ENCODE results near the gene ARHGEF1.

The ARHGEF1 gene

GRCh38 chr19:41859618-41860418 lies 23.2 kb upstream of the ARHGEF1 start, which contains the start of gene RPS19 (continued):
- TF ChIP-seq, protein P1, sequence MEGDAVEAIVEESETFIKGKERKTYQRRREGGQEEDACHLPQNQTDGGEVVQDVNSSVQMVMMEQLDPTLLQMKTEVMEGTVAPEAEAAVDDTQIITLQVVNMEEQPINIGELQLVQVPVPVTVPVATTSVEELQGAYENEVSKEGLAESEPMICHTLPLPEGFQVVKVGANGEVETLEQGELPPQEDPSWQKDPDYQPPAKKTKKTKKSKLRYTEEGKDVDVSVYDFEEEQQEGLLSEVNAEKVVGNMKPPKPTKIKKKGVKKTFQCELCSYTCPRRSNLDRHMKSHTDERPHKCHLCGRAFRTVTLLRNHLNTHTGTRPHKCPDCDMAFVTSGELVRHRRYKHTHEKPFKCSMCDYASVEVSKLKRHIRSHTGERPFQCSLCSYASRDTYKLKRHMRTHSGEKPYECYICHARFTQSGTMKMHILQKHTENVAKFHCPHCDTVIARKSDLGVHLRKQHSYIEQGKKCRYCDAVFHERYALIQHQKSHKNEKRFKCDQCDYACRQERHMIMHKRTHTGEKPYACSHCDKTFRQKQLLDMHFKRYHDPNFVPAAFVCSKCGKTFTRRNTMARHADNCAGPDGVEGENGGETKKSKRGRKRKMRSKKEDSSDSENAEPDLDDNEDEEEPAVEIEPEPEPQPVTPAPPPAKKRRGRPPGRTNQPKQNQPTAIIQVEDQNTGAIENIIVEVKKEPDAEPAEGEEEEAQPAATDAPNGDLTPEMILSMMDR (tag by site-specific recombination; IDR thresholded peaks at IDR 0.05): peak; percentile 100
- no peak for TF ChIP-seq ZNF157 (tag by site-specific recombination; IDR thresholded peaks at IDR 0.05)
- peak; percentile 80; the same call in 1 of the 2 replicates for TF ChIP-seq ZNF777 (tag by site-specific recombination; IDR thresholded peaks at IDR 0.05; ENCODE audit: borderline replicate concordance)
- peak; percentile 77 for TF ChIP-seq PRDM4 (tag by site-specific recombination; IDR thresholded peaks at IDR 0.05)
- TF ChIP-seq, protein P2, sequence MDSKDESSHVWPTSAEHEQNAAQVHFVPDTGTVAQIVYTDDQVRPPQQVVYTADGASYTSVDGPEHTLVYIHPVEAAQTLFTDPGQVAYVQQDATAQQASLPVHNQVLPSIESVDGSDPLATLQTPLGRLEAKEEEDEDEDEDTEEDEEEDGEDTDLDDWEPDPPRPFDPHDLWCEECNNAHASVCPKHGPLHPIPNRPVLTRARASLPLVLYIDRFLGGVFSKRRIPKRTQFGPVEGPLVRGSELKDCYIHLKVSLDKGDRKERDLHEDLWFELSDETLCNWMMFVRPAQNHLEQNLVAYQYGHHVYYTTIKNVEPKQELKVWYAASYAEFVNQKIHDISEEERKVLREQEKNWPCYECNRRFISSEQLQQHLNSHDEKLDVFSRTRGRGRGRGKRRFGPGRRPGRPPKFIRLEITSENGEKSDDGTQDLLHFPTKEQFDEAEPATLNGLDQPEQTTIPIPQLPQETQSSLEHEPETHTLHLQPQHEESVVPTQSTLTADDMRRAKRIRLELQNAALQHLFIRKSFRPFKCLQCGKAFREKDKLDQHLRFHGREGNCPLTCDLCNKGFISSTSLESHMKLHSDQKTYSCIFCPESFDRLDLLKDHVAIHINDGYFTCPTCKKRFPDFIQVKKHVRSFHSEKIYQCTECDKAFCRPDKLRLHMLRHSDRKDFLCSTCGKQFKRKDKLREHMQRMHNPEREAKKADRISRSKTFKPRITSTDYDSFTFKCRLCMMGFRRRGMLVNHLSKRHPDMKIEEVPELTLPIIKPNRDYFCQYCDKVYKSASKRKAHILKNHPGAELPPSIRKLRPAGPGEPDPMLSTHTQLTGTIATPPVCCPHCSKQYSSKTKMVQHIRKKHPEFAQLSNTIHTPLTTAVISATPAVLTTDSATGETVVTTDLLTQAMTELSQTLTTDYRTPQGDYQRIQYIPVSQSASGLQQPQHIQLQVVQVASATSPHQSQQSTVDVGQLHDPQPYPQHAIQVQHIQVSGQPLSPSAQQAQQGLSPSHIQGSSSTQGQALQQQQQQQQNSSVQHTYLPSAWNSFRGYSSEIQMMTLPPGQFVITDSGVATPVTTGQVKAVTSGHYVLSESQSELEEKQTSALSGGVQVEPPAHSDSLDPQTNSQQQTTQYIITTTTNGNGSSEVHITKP (tag by site-specific recombination; IDR thresholded peaks at IDR 0.05): peak; percentile 100
- peak; percentile 47; the same call in 1 of the 2 replicates for TF ChIP-seq TRIM28 (IDR thresholded peaks at IDR 0.05; ENCODE audit: borderline replicate concordance, low read length)
- TF ChIP-seq, protein P3, sequence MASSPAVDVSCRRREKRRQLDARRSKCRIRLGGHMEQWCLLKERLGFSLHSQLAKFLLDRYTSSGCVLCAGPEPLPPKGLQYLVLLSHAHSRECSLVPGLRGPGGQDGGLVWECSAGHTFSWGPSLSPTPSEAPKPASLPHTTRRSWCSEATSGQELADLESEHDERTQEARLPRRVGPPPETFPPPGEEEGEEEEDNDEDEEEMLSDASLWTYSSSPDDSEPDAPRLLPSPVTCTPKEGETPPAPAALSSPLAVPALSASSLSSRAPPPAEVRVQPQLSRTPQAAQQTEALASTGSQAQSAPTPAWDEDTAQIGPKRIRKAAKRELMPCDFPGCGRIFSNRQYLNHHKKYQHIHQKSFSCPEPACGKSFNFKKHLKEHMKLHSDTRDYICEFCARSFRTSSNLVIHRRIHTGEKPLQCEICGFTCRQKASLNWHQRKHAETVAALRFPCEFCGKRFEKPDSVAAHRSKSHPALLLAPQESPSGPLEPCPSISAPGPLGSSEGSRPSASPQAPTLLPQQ (tag by site-specific recombination; IDR thresholded peaks at IDR 0.05): peak; percentile 95
- TF ChIP-seq, protein P4, sequence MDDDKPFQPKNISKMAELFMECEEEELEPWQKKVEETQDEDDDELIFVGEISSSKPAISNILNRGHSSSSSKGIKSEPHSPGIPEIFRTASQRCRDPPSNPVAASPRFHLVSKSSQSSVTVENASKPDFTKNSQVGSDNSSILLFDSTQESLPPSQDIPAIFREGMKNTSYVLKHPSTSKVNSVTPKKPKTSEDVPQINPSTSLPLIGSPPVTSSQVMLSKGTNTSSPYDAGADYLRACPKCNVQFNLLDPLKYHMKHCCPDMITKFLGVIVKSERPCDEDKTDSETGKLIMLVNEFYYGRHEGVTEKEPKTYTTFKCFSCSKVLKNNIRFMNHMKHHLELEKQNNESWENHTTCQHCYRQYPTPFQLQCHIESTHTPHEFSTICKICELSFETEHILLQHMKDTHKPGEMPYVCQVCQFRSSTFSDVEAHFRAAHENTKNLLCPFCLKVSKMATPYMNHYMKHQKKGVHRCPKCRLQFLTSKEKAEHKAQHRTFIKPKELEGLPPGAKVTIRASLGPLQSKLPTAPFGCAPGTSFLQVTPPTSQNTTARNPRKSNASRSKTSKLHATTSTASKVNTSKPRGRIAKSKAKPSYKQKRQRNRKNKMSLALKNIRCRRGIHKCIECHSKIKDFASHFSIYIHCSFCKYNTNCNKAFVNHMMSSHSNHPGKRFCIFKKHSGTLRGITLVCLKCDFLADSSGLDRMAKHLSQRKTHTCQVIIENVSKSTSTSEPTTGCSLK (tag by site-specific recombination; IDR thresholded peaks at IDR 0.05): no peak
- TF ChIP-seq ZBTB1 (tag by site-specific recombination; IDR thresholded peaks at IDR 0.05): no peak
- TF ChIP-seq OVOL3 (tag by site-specific recombination; IDR thresholded peaks at IDR 0.05): 0 out of 2 replicates have a peak, but pooled peaks have one; percentile 31
- TF ChIP-seq GLIS1 (tag by site-specific recombination; IDR thresholded peaks at IDR 0.05): peak; percentile 57
- no peak for TF ChIP-seq ZNF544 (tag by site-specific recombination; IDR thresholded peaks at IDR 0.05)
- TF ChIP-seq ZNF677 (tag by site-specific recombination; IDR thresholded peaks at IDR 0.05): peak; percentile 73
- no peak; the same call in none of the 2 replicates for TF ChIP-seq YY1 (tag by site-specific recombination; IDR thresholded peaks at IDR 0.05)
- TF ChIP-seq, protein P5, sequence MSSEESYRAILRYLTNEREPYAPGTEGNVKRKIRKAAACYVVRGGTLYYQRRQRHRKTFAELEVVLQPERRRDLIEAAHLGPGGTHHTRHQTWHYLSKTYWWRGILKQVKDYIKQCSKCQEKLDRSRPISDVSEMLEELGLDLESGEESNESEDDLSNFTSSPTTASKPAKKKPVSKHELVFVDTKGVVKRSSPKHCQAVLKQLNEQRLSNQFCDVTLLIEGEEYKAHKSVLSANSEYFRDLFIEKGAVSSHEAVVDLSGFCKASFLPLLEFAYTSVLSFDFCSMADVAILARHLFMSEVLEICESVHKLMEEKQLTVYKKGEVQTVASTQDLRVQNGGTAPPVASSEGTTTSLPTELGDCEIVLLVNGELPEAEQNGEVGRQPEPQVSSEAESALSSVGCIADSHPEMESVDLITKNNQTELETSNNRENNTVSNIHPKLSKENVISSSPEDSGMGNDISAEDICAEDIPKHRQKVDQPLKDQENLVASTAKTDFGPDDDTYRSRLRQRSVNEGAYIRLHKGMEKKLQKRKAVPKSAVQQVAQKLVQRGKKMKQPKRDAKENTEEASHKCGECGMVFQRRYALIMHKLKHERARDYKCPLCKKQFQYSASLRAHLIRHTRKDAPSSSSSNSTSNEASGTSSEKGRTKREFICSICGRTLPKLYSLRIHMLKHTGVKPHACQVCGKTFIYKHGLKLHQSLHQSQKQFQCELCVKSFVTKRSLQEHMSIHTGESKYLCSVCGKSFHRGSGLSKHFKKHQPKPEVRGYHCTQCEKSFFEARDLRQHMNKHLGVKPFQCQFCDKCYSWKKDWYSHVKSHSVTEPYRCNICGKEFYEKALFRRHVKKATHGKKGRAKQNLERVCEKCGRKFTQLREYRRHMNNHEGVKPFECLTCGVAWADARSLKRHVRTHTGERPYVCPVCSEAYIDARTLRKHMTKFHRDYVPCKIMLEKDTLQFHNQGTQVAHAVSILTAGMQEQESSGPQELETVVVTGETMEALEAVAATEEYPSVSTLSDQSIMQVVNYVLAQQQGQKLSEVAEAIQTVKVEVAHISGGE (tag by site-specific recombination; conservative IDR thresholded peaks at IDR 0.05; ENCODE audit: low read depth): peak; percentile 98
- TF ChIP-seq ZNF423 (tag by site-specific recombination; IDR thresholded peaks at IDR 0.05): no peak
- TF ChIP-seq, protein P6, sequence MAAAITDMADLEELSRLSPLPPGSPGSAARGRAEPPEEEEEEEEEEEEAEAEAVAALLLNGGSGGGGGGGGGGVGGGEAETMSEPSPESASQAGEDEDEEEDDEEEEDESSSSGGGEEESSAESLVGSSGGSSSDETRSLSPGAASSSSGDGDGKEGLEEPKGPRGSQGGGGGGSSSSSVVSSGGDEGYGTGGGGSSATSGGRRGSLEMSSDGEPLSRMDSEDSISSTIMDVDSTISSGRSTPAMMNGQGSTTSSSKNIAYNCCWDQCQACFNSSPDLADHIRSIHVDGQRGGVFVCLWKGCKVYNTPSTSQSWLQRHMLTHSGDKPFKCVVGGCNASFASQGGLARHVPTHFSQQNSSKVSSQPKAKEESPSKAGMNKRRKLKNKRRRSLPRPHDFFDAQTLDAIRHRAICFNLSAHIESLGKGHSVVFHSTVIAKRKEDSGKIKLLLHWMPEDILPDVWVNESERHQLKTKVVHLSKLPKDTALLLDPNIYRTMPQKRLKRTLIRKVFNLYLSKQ (tag by site-specific recombination; IDR thresholded peaks at IDR 0.05; ENCODE audit: borderline replicate concordance): no peak
- 0 out of 2 replicates have a peak, but pooled peaks have one; percentile 17 for TF ChIP-seq ZNF16 (tag by site-specific recombination; IDR thresholded peaks at IDR 0.05; ENCODE audit: low read depth)
- peak; percentile 93 for TF ChIP-seq ZNF639 (tag by site-specific recombination; IDR thresholded peaks at IDR 0.05)
